PC-9 (cell line): ENCODE measurements around the gene PRR19. TPM values are rescaled to one million over a fixed set of nuclear protein-coding genes. Genes with fewer than 3 reads are reported as not detected.
A peak's percentile ranks its signal among the peaks of the same experiment; 100 is the strongest.

Experiments used
- BruUV-seq: library from RNA; stranded (reverse); fragments of 400-500 nt; replicated peaks from 2 replicates; lab custom pipeline; 2021; lab: Mats Ljungman, UMichigan
- CTCF ChIA-PET: fragments of 300-600 bp; sonication (Branson Sonifier 250); formaldehyde crosslinking; loops from one replicate; lab custom pipeline; 2022; ENCODE audit warnings: antibody characterized with exemption; lab: Charles Lee
- POLR2A ChIA-PET: fragments of 300-600 bp; sonication (Branson Sonifier 250); formaldehyde crosslinking; loops from one replicate; lab custom pipeline; 2022; ENCODE audit warnings: antibody characterized with exemption; ENCODE audit not compliant: unreplicated experiment; lab: Charles Lee
- DNase-seq, 2 experiments: peaks; one replicate each; pipeline versions ENCODE4 v3.0.0 to v3.0.0-alpha.2; 2015 to 2022; ENCODE audit warnings: mixed read lengths in 1 of 2
- H2AFZ ChIP-seq: fragments of 200-600 bp; sonication (generic); 2 replicates; pipeline ENCODE4 v1.8.1; 2017; ENCODE audit warnings: antibody characterized with exemption
- H3F3A ChIP-seq: fragments of 200-600 bp; sonication (generic); 2 replicates; pipeline ENCODE4 v1.8.1; 2017; ENCODE audit warnings: antibody characterized with exemption, mild to moderate bottlenecking, low read depth; ENCODE audit not compliant: insufficient read depth
- H3K27ac ChIP-seq: fragments of 200-600 bp; sonication (generic); 2 replicates; pipeline ENCODE4 v1.6.1; 2016; ENCODE audit warnings: mixed run types
- H3K27me3 ChIP-seq: fragments of 200-600 bp; sonication (generic); 2 replicates; pipeline ENCODE4 v1.6.1; 2016; ENCODE audit warnings: low read depth, mixed run types; ENCODE audit not compliant: insufficient read depth
- H3K36me3 ChIP-seq: fragments of 200-600 bp; sonication (generic); 2 replicates; pipeline ENCODE4 v1.6.1; 2016; ENCODE audit warnings: low read depth, mixed run types
- H3K4me1 ChIP-seq: fragments of 200-600 bp; sonication (generic); replicated peaks from 2 replicates; pipeline ENCODE4 v1.6.1; 2016; ENCODE audit warnings: mixed run types; ENCODE audit not compliant: insufficient read depth
- H3K4me2 ChIP-seq: fragments of 200-600 bp; sonication (generic); 2 replicates; pipeline ENCODE4 v1.6.1; 2017; ENCODE audit warnings: mixed run types
- H3K4me3 ChIP-seq: fragments of 200-600 bp; sonication (generic); 2 replicates; pipeline ENCODE4 v1.6.1; 2016; ENCODE audit warnings: mixed run types
- H3K79me2 ChIP-seq: fragments of 200-600 bp; sonication (generic); 2 replicates; pipeline ENCODE4 v1.6.1; 2017; ENCODE audit warnings: low read depth, mixed run types
- H3K9me2 ChIP-seq: fragments of 200-600 bp; sonication (generic); 2 replicates; pipeline ENCODE4 v1.8.1; 2017; ENCODE audit warnings: mild to moderate bottlenecking; ENCODE audit not compliant: insufficient read depth
- H3K9me3 ChIP-seq: fragments of 200-600 bp; sonication (generic); 2 replicates; pipeline ENCODE4 v1.8.1; 2016; ENCODE audit warnings: low read depth; ENCODE audit not compliant: insufficient read depth
- H4K20me1 ChIP-seq: fragments of 200-600 bp; sonication (generic); 2 replicates; pipeline ENCODE4 v1.8.1; 2017; ENCODE audit not compliant: insufficient read depth
- CTCF ChIP-seq: fragments of 200-600 bp; sonication (generic); conservative IDR thresholded peaks from 2 replicates; pipeline ENCODE4 v1.6.1; 2017; ENCODE audit warnings: mixed run types, antibody characterized with exemption, mild to moderate bottlenecking, moderate library complexity
- EZH2 ChIP-seq: fragments of 200-600 bp; sonication (generic); IDR thresholded peaks from 2 replicates; pipeline ENCODE4 v1.8.0; 2017; ENCODE audit warnings: antibody characterized with exemption, low read depth
- intact Hi-C: fragments of 100-400 bp; cut with micrococcal nuclease; formaldehyde crosslinking; loops from one replicate; pipeline ENCODE4 v1.10.0; 2022; ENCODE audit not compliant: unreplicated experiment
- total RNA-seq: library from RNA; stranded (reverse); gene quantifications from 2 replicates; pipeline ENCODE4 v1.2.3, GENCODE V29; 2021

PRR19 gene
- total RNA-seq, 1 experiment from 2014 or later = 0.85 TPM

- Histone ChIP-seq H3K79me2 (0 out of 2 replicates have a peak, but pooled peaks cover under 1% of the 10 kb centered on the region), H3F3A (peaks cover 7% of the 10 kb centered on the region; the same call in 1 of the 2 replicates), H3K4me1 (no peaks in the 10 kb centered on the region), H3K9me2 (no peaks in the 10 kb centered on the region), H3K27me3 (no peaks in the 10 kb centered on the region), H3K36me3 (no peaks in the 10 kb centered on the region), H3K4me2 (no peak overlapping the region), H3K9me3 (no peaks in the 10 kb centered on the region), H3K4me3 (no peak overlapping the region), H3K27ac (no peak overlapping the region), H4K20me1 (peaks cover 2% of the 10 kb centered on the region; the same call in 1 of the 2 replicates), H2AFZ (no peak overlapping the region)
- POLR2A ChIA-PET = no interaction called here
- no TSS peak for BruUV-seq
- CTCF ChIA-PET = no interaction called here
- intact Hi-C loops = no loop called here
- DNase-seq = peak in 1 of 2 experiments; percentile 39
- TF ChIP-seq CTCF (peak; percentile 67), EZH2 (no peak)
These were observed 11.2 kb upstream of the PRR19 start for GRCh38 chr19:42290523-42291434.

DNA sequence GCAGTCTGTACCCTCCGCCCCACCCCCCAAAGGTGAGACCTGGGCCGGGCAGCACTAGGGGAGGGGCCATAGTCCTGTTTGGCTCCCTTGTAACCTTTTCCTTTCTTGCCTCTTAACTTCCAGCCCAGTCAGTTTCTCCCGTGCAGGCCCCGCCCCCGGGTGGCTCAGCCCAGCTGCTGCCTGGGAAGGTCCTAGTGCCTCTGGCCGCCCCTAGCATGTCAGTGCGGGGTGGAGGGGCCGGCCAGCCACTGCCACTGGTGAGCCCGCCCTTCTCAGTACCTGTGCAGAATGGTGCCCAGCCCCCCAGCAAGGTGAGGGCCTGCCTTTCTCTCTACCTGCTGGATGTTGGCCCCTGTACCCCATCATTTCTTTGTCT lies 10.5 kb upstream of the PRR19 start:
- no peak overlapping the region for H2AFZ ChIP-seq
- CTCF ChIA-PET = no interaction called here
- DNase-seq = no peak
- TF ChIP-seq CTCF (no peak), EZH2 (no peak)
- no peaks in the 10 kb centered on the region for H4K20me1 ChIP-seq
- intact Hi-C loops = no loop called here
- H3K4me2 ChIP-seq = no peak overlapping the region
- BruUV-seq = no TSS peak
- no peaks in the 10 kb centered on the region for H3K4me1 ChIP-seq
- H3K9me3 ChIP-seq = no peaks in the 10 kb centered on the region
- no peak overlapping the region for H3K27ac ChIP-seq
- H3K4me3 ChIP-seq = no peak overlapping the region
- POLR2A ChIA-PET = no interaction called here
- no peaks in the 10 kb centered on the region for H3K79me2 ChIP-seq
- no peaks in the 10 kb centered on the region for H3K36me3 ChIP-seq
- H3K9me2 ChIP-seq = no peaks in the 10 kb centered on the region
- peaks cover 5% of the 10 kb centered on the region; the same call in 1 of the 2 replicates for H3F3A ChIP-seq
- H3K27me3 ChIP-seq = no peaks in the 10 kb centered on the region

- no TSS peak for BruUV-seq
- CTCF ChIA-PET = no interaction called here
- no peaks in the 10 kb centered on the region for H3K27me3 ChIP-seq
- H3F3A ChIP-seq = peaks cover 5% of the 10 kb centered on the region; the same call in 1 of the 2 replicates
- no peaks in the 10 kb centered on the region for H4K20me1 ChIP-seq
- H2AFZ ChIP-seq = no peak overlapping the region
- no peak for DNase-seq
- no peaks in the 10 kb centered on the region for H3K4me1 ChIP-seq
- no peaks in the 10 kb centered on the region for H3K9me2 ChIP-seq
- TF ChIP-seq CTCF (no peak), EZH2 (no peak)
- H3K4me3 ChIP-seq = no peak overlapping the region
- H3K27ac ChIP-seq = no peak overlapping the region
- intact Hi-C loops = no loop called here
- no peak overlapping the region for H3K4me2 ChIP-seq
- no peaks in the 10 kb centered on the region for H3K79me2 ChIP-seq
- H3K36me3 ChIP-seq = no peaks in the 10 kb centered on the region
- H3K9me3 ChIP-seq = no peaks in the 10 kb centered on the region
- POLR2A ChIA-PET = no interaction called here
These were observed 9.6 kb upstream of the PRR19 start for GRCh38 chr19:42292042-42292960.
